CD4-positive, alpha-beta memory T cell (primary cell): ENCODE data around the gene TANGO2. TPM values are rescaled to one million over a fixed set of nuclear protein-coding genes. Genes with fewer than 3 reads are reported as not detected.
A peak's percentile ranks its signal among the peaks of the same experiment; 100 is the strongest.

Experiments
- CTCF ChIA-PET: fragments of 350-600 bp; sonication (Branson Sonifier 250); formaldehyde crosslinking; loops from one replicate; lab custom pipeline; 2021; ENCODE audit warnings: inconsistent platforms; ENCODE audit not compliant: partially characterized antibody; lab: Charles Lee
- POLR2A ChIA-PET: fragments of 350-600 bp; sonication (Branson Sonifier 250); formaldehyde crosslinking; loops from one replicate; lab custom pipeline; 2021; ENCODE audit not compliant: partially characterized antibody; lab: Charles Lee
- DNase-seq, 5 donors: peaks; one replicate each; pipeline versions ENCODE4 v3.0.0 to v3.0.0-alpha.2; 2020 to 2022; ENCODE audit warnings: mixed read lengths in 1 of 5
- H3K27ac ChIP-seq: one replicate; pipeline ENCODE4 v1.7.0; 2013; ENCODE audit warnings: low read depth, low read length
- H3K27me3 ChIP-seq: 2 replicates; pipeline ENCODE4 v1.7.0; 2013; ENCODE audit warnings: mild to moderate bottlenecking, low read length, moderate library complexity; ENCODE audit not compliant: insufficient read depth
- H3K36me3 ChIP-seq: 2 replicates; pipeline ENCODE4 v1.7.0; 2013; ENCODE audit warnings: mild to moderate bottlenecking, low read length, moderate library complexity; ENCODE audit not compliant: insufficient read depth
- H3K4me1 ChIP-seq: 2 replicates; pipeline ENCODE4 v1.7.0; 2013; ENCODE audit warnings: mild to moderate bottlenecking, low read length, moderate library complexity; ENCODE audit not compliant: insufficient read depth
- H3K4me3 ChIP-seq, 2 donors: one replicate each; pipeline ENCODE4 v1.7.0; 2013; ENCODE audit warnings: low read length in 2 of 2, mild to moderate bottlenecking in 1 of 2
- H3K9me3 ChIP-seq, 2 donors: one replicate each; pipeline ENCODE4 v1.7.0; 2013; ENCODE audit warnings: low read length in 2 of 2, control low read depth in 1 of 2; ENCODE audit not compliant: control insufficient read depth in 1 of 2
- H3K27ac Mint-ChIP-seq, 7 donors: one replicate each; pipeline ENCODE4 v1.8.0; 2020 to 2021; ENCODE audit warnings: mixed read lengths in 7 of 7, mild to moderate bottlenecking in 6 of 7, inconsistent platforms in 3 of 7, moderate library complexity in 3 of 7
- H3K27me3 Mint-ChIP-seq, 2 donors: one replicate each; pipeline ENCODE4 v1.8.0; 2020 to 2021; ENCODE audit warnings: mixed read lengths in 2 of 2
- H3K36me3 Mint-ChIP-seq, 2 donors: one replicate each; pipeline ENCODE4 v1.8.0; 2020 to 2021; ENCODE audit warnings: mixed read lengths in 2 of 2, inconsistent platforms in 1 of 2, mild to moderate bottlenecking in 1 of 2
- H3K4me1 Mint-ChIP-seq, 4 donors: one replicate each; pipeline ENCODE4 v1.8.0; 2020 to 2021; ENCODE audit warnings: mixed read lengths in 4 of 4, mild to moderate bottlenecking in 1 of 4
- H3K4me3 Mint-ChIP-seq, 8 donors: one replicate each; pipeline ENCODE4 v1.8.0; 2020 to 2021; ENCODE audit warnings: mixed read lengths in 8 of 8, mild to moderate bottlenecking in 7 of 8, moderate library complexity in 6 of 8, inconsistent platforms in 3 of 8
- H3K9me3 Mint-ChIP-seq, 8 donors: one replicate each; pipeline ENCODE4 v1.8.0; 2020 to 2021; ENCODE audit warnings: mixed read lengths in 8 of 8, mild to moderate bottlenecking in 5 of 8, inconsistent platforms in 3 of 8, moderate library complexity in 1 of 8
- intact Hi-C: fragments of 100-400 bp; cut with micrococcal nuclease; formaldehyde crosslinking; loops from one replicate; pipeline ENCODE4 v1.15.1; 2023
- polyA plus RNA-seq, 2 donors: library from polyadenylated mRNA; unstranded; fragments of 300-500 nt; fragmentation: Illumina TruSeq; gene quantifications; one replicate each; pipeline ENCODE4 v1.2.3, GENCODE V29; 2021
- total RNA-seq, 2 experiments: library from RNA; stranded (reverse); gene quantifications; one replicate each; pipeline ENCODE4 v1.2.3, GENCODE V29; 2021

TANGO2 gene
- total and polyA plus RNA-seq, 4 experiments from 2014 or later = 40.9 to 51.5 (median 47.3) TPM

DNA sequence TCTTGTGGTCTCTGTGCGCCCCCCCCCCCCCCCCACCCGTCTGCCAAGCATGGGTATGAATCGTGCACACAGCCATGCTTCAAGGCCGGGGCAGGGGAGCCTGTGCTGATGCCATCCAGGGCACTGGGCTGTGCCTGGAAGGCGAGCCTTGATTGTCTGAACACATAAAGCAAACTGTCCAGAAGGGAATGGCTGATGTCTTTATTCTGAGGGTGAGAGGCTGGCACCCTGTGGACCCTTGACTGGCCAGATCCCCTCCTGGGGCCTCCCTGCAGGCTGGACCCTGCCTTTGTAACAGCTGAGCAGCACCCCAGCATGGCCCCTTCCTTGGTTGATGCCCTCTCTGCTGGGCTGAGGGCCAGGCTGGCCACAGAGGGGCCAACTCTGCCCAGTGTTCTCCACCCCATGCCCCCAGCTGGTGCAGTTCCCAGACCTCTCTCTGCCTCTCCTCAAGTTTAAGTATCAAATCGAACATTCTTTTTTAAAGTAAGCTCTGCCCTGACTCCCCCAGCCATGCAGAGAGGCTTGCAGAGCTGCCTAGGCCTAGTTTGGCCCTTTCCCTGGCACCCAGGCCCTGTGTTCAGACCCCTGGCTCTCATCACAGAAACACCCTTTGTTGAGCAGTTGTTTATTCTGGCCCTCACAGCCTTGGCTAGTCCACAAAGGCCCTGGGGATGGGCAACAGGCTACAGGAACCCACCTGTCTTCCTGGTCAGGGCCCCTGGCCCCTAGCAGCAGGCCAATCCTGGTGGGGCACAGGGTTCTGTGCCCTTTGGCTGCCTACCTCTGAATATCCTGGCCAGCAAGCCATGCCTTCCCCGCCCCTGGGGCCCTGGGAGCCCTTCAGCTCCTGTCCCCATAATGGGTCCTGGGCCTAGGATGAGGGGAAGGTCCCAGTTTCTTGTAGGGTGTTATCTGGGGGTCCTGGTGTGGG, 91.0 kb downstream of the TANGO2 start:
- Histone ChIP-seq H3K27ac (no peak overlapping the region), H3K4me3 (no peak overlapping the region), H3K4me1 (peaks cover 18% of the 10 kb centered on the region), H3K9me3 (no peaks in the 10 kb centered on the region), H3K36me3 (peaks cover 63% of the 10 kb centered on the region), H3K27me3 (no peaks in the 10 kb centered on the region)
- Mint-ChIP-seq H3K4me3 (no peak overlapping the region), H3K27me3 (no peaks in the 10 kb centered on the region), H3K4me1 (peaks cover 9 to 23% (median 12%) of the 10 kb centered on the region in 4 donors), H3K27ac (peak overlapping the region in 3 of 7 donors; percentile 18 to 75 (median 50)), H3K36me3 (peaks cover 10 to 53% of the 10 kb centered on the region in 2 donors), H3K9me3 (no peaks in the 10 kb centered on the region)
- ChIA-PET POLR2A (no interaction called here), CTCF (no interaction called here)
- DNase-seq = peak in 1 of 5 donors; percentile 5
- intact Hi-C loops = no loop called here

DNA sequence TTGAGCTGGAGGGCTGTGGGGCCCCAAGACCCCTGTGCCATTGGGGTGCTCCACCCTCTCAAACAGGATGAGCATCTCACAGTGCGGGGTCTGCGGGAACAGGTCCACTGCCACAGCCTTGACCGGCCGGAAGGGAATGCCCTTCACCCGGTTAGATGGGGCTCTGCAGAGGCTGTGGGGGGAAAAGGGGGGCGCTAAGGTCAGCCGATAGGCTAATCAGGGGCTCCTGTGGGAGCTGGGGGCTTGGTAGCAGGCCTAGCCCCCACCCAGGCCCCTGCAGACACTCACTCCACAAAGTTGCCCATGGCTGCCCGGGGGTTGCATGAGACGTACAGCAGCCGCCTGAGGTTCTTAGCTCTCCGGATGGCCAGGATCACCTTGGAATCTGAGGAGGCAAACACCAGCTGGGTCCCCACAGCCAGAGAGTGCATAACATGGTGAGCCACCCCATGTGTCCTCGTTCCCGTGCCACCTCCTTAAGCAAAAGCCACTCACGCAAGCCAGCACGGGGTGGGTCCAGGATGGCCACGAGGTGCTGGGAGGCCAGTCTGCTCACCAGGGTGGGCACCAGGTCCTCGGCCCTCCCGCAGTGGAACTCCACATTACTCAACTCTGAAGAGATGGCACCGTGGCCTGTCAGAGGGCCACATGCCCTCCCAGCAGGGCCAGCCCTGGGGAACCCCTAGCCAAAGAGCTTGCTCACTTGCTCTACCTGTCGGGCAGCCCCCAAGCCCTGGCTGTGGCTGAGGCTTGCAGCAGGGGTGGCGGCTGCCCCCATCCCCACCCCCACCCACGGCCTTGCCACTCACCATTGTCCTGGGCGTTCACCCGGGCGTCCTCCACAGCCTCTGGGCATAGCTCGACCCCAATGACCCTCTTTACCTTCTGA, 92.0 kb downstream of the TANGO2 start:
- DNase-seq = peak in 1 of 5 donors; percentile 24
- Mint-ChIP-seq H3K4me3 (no peak overlapping the region), H3K36me3 (peaks cover 7 to 49% of the 10 kb centered on the region in 2 donors), H3K27ac (peak overlapping the region in 1 of 7 donors; percentile 75), H3K27me3 (no peaks in the 10 kb centered on the region), H3K4me1 (peaks cover 9 to 23% (median 15%) of the 10 kb centered on the region in 4 donors), H3K9me3 (no peaks in the 10 kb centered on the region)
- peaks cover 18% of the 10 kb centered on the region for H3K4me1 ChIP-seq
- no peaks in the 10 kb centered on the region for H3K27me3 ChIP-seq
- no peak overlapping the region for H3K4me3 ChIP-seq
- ChIA-PET POLR2A (no interaction called here), CTCF (no interaction called here)
- H3K27ac ChIP-seq = no peak overlapping the region
- intact Hi-C loops = no loop called here
- H3K36me3 ChIP-seq = peaks cover 54% of the 10 kb centered on the region
- H3K9me3 ChIP-seq = no peaks in the 10 kb centered on the region

- Histone ChIP-seq H3K36me3 (peaks cover 47% of the 10 kb centered on the region), H3K4me1 (peaks cover 27% of the 10 kb centered on the region), H3K27ac (no peak overlapping the region), H3K9me3 (no peaks in the 10 kb centered on the region), H3K4me3 (no peak overlapping the region), H3K27me3 (no peaks in the 10 kb centered on the region)
- no peaks in the 10 kb centered on the region for H3K9me3 Mint-ChIP-seq
- H3K27ac Mint-ChIP-seq = peak overlapping the region in 4 of 7 donors; percentile 17 to 65 (median 39)
- peaks cover 15 to 32% (median 22%) of the 10 kb centered on the region in 4 donors for H3K4me1 Mint-ChIP-seq
- no peaks in the 10 kb centered on the region for H3K27me3 Mint-ChIP-seq
- CTCF ChIA-PET = no interaction called here
- H3K36me3 Mint-ChIP-seq = peaks cover 7 to 48% of the 10 kb centered on the region in 2 donors
- intact Hi-C loops = no loop called here
- H3K4me3 Mint-ChIP-seq = peak overlapping the region in 1 of 8 donors; percentile 23
- POLR2A ChIA-PET = no interaction called here
- peak in 1 of 5 donors; percentile 27 for DNase-seq
Measured at GRCh38 chr22:20113551-20114310, 92.8 kb downstream of the TANGO2 start.

DNA sequence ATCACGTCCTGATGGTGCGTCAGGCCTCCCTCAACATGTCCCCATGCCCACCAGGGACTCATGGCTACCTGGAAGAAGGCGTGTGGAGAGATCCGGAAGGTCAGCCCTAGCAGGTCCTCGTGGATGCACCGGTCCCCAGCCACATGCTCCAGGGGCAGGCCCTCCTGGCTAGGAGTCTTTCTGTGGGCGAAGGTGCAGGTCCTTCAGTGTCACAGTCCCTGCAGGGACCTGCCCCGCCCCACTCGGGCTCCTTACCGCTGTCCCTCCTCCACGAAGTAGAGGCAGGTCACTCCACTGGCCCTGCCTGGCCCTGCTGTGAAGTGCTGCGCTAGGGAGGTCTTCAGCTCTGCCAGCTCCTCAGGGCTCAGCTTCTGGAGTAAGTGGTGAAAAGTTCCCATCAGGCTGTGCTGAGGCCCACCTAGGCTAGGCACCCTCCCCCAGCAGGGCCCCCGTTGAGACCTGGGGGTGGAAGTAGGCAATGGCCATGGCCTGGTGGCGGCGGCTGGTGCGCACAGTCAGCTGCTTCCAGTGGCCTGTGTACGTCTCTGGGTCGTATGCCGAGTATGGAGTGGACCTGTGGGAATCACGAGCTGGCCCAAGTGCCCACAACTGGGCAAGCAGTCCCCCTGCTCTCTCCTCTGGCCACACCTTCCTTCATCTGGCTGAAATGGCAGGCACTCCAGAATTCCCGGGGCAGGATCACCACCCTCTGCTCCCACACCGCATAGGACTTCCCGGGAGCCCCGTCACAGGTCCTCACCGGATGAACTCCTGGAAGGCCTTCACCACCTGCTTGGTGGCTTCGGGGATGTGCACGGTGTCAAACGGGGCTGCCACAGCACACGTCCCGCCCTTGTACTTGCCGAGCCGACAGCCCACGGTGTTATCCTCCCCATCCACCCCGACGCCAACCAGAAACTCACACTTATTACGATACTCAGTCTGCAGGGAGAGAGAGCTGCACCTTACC, 93.9 kb downstream of the TANGO2 start:
- peak overlapping the region; percentile 85 for H3K27ac ChIP-seq
- H3K4me3 ChIP-seq = no peak overlapping the region
- no peaks in the 10 kb centered on the region for H3K27me3 ChIP-seq
- Mint-ChIP-seq H3K4me3 (peak overlapping the region in 7 of 8 donors; percentile 22 to 73 (median 67)), H3K27ac (peak overlapping the region in 6 of 7 donors; percentile 66 to 92 (median 79)), H3K4me1 (peaks cover 17 to 41% (median 27%) of the 10 kb centered on the region in 4 donors), H3K36me3 (peaks cover 7 to 53% of the 10 kb centered on the region in 2 donors), H3K27me3 (no peaks in the 10 kb centered on the region), H3K9me3 (no peaks in the 10 kb centered on the region)
- H3K4me1 ChIP-seq = peaks cover 33% of the 10 kb centered on the region
- DNase-seq = peak in 1 of 5 donors; percentile 30
- peaks cover 54% of the 10 kb centered on the region for H3K36me3 ChIP-seq
- intact Hi-C loops = no loop called here
- ChIA-PET POLR2A (interaction anchor here (1.5 kb wide), 1 partner anchor 173 kb away, joined by 5 read pairs; the partner anchor contains the start of genes COMT and TXNRD2), CTCF (no interaction called here)
- H3K9me3 ChIP-seq = no peaks in the 10 kb centered on the region

DNA sequence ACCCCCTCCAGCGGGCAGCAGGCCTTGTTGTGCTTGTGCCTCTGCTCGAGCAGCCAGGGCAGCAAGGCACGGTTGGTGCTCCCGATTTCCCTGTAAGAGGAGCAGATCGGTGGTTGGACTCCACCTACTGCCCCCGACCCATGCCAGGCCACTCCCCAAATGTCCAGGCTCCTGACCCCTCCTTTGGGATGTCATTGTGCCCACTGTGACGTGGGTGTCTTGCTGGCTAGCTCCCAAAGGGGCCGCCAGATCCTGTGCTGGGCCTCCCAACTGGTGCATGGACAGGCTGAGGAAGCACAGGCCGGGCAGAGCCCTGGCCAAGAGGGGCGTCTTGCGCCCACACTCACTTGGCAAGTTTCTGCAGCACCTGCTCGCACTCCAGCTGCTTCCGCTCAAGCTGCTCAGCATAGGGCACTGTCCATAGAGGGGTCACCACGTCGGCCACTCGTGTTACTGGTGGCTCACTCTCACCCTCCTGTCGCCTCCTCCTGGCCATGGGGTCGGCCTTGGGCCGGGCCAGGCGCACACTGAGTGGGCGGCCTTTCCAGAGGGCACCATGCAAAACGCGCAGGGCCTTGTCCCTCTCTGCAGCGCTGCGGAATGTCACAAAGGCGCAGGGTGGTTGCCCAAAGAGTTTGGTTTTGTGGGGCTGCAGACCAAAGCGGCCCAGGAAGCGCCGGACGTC, 94.9 kb downstream of the TANGO2 start, which contains the start of gene RANBP1:
Gene RANBP1 (plus strand): TSS at position 414 of the 685 bp plus-strand sequence. CDS start 81 bp downstream, at position 495.
- POLR2A ChIA-PET = interaction anchor here (1.3 to 2.9 kb wide), 6 partner anchors 11 to 174 kb away, joined by 3 to 30 read pairs (median 10); partner anchors contain the start of genes COMT, TANGO2, TXNRD2 and ZDHHC8
- DNase-seq = peak in 1 of 5 donors; percentile 35
- Histone ChIP-seq H3K4me1 (peaks cover 44% of the 10 kb centered on the region), H3K36me3 (peaks cover 55% of the 10 kb centered on the region), H3K4me3 (peak within 1 kb of the TSS; percentile 81 to 82), H3K27me3 (no peaks in the 10 kb centered on the region), H3K9me3 (no peaks in the 10 kb centered on the region), H3K27ac (peak within 1 kb of the TSS; percentile 85)
- no peaks in the 10 kb centered on the region for H3K9me3 Mint-ChIP-seq
- no peaks in the 10 kb centered on the region for H3K27me3 Mint-ChIP-seq
- H3K4me1 Mint-ChIP-seq = peaks cover 18 to 49% (median 31%) of the 10 kb centered on the region in 4 donors
- peak within 1 kb of the TSS; percentile 83 to 93 (median 92) for H3K4me3 Mint-ChIP-seq
- CTCF ChIA-PET = no interaction called here
- peak within 1 kb of the TSS; percentile 92 to 96 (median 95) for H3K27ac Mint-ChIP-seq
- intact Hi-C loops = loop anchor here (2.0 kb wide), 1 partner anchor 937 kb away; the partner anchor contains the start of gene SLC25A1
- H3K36me3 Mint-ChIP-seq = peaks cover 7 to 50% of the 10 kb centered on the region in 2 donors
